ENCODE measurements around the gene RARB.

DNA sequence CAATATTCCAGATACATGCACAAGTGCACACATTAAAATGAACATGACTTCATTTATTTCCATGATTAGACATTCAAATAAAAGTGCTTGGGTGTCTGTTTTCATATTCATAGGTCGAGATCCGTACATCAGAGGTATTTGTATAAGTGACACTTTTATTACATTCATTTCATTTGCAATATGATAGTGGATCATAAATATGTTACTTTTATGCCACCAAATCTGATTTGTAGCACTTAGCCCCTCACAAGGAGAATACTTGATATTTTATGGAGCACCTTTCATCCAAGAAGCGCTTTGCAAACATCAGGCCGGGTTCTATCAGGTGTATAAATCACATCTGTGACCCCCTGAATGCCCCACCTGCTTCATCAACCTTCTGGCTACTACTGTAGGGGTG, 136.0 kb downstream of the RARB start:
- TF ChIP-seq POLR2A (IDR thresholded peaks at IDR 0.05) (no peak), EP300 (IDR thresholded peaks at IDR 0.05) (no peak)
- TF ChIP-seq, protein P1, sequence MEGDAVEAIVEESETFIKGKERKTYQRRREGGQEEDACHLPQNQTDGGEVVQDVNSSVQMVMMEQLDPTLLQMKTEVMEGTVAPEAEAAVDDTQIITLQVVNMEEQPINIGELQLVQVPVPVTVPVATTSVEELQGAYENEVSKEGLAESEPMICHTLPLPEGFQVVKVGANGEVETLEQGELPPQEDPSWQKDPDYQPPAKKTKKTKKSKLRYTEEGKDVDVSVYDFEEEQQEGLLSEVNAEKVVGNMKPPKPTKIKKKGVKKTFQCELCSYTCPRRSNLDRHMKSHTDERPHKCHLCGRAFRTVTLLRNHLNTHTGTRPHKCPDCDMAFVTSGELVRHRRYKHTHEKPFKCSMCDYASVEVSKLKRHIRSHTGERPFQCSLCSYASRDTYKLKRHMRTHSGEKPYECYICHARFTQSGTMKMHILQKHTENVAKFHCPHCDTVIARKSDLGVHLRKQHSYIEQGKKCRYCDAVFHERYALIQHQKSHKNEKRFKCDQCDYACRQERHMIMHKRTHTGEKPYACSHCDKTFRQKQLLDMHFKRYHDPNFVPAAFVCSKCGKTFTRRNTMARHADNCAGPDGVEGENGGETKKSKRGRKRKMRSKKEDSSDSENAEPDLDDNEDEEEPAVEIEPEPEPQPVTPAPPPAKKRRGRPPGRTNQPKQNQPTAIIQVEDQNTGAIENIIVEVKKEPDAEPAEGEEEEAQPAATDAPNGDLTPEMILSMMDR (IDR thresholded peaks at IDR 0.05), result no peak
